Stromal cell of bone marrow (primary cell): ENCODE data around the gene BICRAL.
"Not testable (repeated sequence)": the region's sequence is repeated elsewhere in the genome, so short reads cannot be mapped to it uniquely, and the experiment has no call there.

Source experiments
- DNase-seq: peaks from one replicate; pipeline ENCODE4 v3.0.0-alpha.2; 2012; ENCODE audit warnings: low read depth

Gene BICRAL

DNA sequence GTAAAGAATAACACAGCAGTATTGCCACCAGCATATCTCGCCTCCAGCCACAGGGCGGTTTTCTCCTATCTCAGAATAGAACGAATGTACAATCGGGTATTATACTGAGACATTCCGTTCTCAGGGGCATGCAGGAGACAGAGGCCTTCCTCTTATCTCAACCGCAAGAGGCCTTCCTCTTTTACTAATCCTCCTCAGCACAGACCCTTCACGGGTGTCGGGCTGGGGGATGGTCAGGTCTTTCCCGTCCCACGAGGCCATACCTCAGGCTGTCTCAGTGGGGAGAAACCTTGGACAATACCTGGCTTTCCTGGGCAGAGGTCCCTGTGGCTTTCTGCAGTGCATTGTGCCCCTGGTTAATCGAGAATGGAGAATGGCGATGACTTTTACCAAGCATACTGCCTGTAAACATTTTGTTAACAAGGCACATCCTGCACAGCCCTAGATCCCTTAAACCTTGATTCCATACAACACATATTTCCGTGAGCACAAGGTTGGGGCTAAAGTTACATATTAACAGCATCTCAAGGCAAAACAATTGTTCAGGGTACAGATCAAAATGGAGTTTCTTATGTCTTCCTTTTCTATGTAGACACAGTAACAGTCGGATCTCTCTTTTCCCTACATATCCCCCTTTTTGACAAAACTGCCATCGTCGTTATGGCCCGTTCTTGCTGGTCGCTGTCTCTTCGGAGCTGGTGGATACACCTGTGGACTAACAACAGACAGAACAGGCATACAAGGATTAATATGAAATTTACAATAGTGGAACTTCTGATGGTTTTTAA is 112.4 kb downstream of the BICRAL start:
- DNase-seq = not testable (repeated sequence)

GRCh38 chr6:42896178-42896719 is 114.4 kb downstream of the BICRAL start:
- DNase-seq = no peak

DNA sequence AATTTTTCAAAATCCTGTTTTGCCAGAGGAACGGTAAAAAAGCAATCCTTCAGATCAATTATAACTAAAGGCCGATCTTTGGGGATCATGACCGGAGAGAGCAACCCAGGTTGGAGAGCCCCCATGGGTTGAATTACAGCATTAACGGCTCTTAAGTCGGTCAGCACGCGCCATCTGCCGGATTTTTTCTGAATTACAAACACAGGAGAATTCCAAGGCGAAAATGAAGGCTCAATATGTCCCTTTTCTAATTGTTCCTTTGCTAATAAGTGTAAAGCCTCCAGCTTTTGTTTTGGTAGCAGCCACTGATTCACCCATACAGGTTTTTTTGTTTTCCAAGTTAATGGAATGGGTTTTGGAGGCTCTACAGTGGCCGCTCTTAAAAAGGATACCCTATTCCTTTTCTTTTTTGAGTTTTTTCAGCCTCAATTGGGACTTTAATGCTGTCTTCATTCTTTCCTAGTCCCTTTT is 117.1 kb downstream of the BICRAL start:
- peak; percentile 38 for DNase-seq

DNA sequence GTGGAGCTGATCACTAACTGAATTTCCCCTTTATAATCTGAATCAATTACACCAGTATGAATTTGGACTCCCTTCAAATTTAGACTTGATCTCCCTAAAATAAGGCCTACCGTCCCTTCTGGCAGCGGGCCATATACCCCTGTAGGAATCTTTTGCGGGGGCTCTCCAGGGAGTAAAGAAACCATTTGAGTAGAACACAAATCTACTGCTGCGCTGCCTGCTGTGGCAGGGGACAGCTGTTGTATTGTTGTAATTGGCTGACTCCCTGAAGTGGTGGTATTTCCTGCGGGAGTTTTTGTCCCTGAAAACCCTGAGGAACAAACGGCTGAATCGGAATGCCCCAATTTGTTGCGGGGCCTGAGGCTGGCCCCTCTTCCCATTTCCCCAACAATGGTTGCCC is 118.0 kb downstream of the BICRAL start:
- no peak for DNase-seq

- peak; percentile 66 for DNase-seq
These were observed 119.7 kb downstream of the BICRAL start for GRCh38 chr6:42901538-42901957.

DNA sequence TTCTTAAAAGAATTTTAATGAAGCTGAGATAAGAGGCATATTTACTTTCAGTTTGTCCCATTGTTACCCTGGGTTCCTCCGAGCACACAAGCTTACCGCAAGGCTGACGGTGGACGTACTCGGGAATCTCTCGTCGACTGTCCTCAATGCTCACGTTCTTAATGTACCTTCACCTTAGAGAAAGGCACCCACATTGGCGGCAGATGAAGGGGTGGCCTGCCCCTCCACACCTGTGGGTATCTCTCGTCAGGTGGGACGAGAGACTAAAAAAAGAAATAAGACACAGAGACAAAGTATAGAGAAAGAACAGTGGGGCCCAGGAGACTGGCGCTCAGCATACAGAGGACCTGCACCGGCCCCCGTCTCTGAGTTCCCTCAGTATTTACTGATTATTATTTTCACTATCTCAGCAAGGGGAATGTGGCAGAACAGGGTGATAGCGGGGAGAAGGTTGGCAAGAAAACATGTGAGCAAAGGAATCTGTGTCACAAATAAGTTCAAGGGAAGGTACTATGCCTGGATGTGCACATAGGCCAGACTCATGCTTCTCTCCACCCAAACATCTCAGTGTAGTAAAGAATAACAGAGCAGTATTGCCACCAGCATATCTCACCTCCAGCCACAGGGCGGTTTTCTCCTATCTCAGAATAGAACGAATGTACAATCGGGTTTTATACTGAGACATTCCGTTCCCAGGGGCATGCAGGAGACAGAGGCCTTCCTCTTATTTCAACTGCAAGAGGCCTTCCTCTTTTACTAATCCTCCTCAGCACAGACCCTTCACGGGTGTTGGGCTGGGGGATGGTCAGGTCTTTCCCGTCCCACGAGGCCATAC is 120.8 kb downstream of the BICRAL start:
- DNase-seq = not testable (repeated sequence)

GRCh38 chr6:42904467-42904866 is 122.6 kb downstream of the BICRAL start:
- no peak for DNase-seq

DNA sequence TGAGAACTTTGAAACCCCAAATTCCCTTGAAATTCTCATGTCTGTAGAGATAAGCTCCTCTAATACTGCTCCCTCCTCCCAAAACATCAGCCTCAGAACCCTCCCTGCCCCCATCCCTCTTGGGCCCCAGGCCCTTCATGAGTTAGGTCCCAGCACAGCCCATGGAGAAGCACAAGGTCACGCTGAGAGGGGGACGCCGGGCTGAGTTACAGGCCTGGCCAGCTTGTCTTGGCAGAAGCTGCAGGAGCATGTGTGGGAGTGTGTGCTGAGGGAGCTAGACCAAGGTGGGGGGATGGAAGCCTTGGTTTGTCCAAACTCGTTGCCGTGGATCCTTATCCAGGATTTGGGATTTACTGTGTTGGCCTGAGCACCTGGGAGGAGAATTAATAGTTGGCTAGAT is 125.5 kb downstream of the BICRAL start:
- DNase-seq = no peak

DNA sequence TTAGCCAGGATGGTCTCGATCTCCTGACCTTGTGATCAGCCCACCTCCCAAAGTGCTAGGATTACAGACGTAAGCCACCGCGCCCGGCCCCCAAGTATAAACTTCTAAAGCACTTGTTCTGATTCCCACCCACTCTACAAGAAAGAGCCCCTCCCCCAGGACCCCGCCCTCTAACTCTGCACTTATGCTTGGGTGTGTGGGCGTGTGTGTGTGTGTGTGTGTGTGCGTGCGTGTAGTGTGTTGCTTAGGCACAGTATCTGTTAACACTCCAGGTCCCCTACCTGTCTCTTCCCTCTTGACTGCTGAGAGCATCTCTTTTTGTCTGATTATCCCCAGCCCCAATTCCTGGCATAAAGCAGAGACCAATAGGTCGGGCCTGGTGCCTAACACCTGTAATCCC is 128.0 kb downstream of the BICRAL start:
- DNase-seq = no peak

- no peak for DNase-seq
These were observed 129.5 kb downstream of the BICRAL start for GRCh38 chr6:42911171-42912021.

GRCh38 chr6:42914546-42914945 is 132.7 kb downstream of the BICRAL start:
- no peak for DNase-seq

GRCh38 chr6:42915732-42916131 is 133.9 kb downstream of the BICRAL start, which contains the start of gene PTCRA:
Gene PTCRA (plus strand): TSS chr6:42916053. CDS start chr6:42916070, 17 bp downstream.
- DNase-seq = no peak

GRCh38 chr6:42916288-42916687 is 134.4 kb downstream of the BICRAL start:
- DNase-seq = no peak
